DOHH2 (cell line): Measurements from ENCODE around the gene COL5A2.

Experiments used
- CTCF ChIP-seq: fragments of 200-600 bp; sonication (generic); IDR thresholded peaks from one replicate; pipeline ENCODE4 v1.5.1; 2014; ENCODE audit warnings: antibody characterized with exemption, mild to moderate bottlenecking, low read depth, low read length; ENCODE audit not compliant: poor library complexity, severe bottlenecking
- EZH2phosphoT487 ChIP-seq: fragments of 200-600 bp; sonication (generic); IDR thresholded peaks from 2 replicates; pipeline ENCODE4 v1.6.1; 2017; ENCODE audit warnings: borderline replicate concordance, mild to moderate bottlenecking, antibody characterized with exemption, low read length, moderate library complexity, mixed read lengths

- TF ChIP-seq EZH2phosphoT487, result no peak
- TF ChIP-seq CTCF, result no peak
These were observed 46.5 kb upstream of the COL5A2 start for GRCh38 chr2:189226017-189226416.
